Choroid plexus epithelial cell (primary cell): Measurements from ENCODE around the gene PSENEN.
"Not testable (repeated sequence)": the region's sequence is repeated elsewhere in the genome, so short reads cannot be mapped to it uniquely, and the experiment has no call there.

Experiments
- DNase-seq: peaks from one replicate; pipeline ENCODE4 v3.0.0-alpha.2; 2010; ENCODE audit warnings: low read depth
- H3K4me3 ChIP-seq: 2 replicates; pipeline ENCODE4 v1.5.1; 2011; ENCODE audit warnings: low read depth, mild to moderate bottlenecking, control low read depth, low read length, moderate library complexity
- TF ChIP-seq, protein P1 (sequence below): conservative IDR thresholded peaks from 2 replicates; pipeline ENCODE4 v1.5.1; 2011; ENCODE audit warnings: low read depth, mild to moderate bottlenecking, control low read depth, inconsistent platforms, low read length, moderate library complexity

The PSENEN gene

DNA sequence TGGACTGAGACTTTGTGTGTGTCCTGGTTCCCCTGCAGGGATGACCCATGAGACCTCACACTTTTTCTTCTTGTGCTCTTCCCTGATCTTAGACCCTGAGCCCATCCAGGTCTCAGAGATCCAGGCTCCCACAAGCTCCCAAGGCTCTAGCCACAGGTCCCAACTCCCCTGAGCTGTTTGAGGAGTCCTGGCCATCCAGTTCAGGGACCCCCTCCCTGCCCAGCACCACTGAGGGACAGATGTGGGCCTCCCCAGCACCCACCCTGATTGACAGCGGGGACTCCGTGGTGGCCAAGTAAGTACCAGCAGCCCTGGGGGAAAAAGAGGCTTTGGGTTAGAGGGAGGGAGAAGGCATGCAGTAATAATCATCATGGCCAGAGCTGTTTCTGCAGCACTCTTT is 14.2 kb downstream of the PSENEN start:
- no peak for DNase-seq
- TF ChIP-seq, protein P1, sequence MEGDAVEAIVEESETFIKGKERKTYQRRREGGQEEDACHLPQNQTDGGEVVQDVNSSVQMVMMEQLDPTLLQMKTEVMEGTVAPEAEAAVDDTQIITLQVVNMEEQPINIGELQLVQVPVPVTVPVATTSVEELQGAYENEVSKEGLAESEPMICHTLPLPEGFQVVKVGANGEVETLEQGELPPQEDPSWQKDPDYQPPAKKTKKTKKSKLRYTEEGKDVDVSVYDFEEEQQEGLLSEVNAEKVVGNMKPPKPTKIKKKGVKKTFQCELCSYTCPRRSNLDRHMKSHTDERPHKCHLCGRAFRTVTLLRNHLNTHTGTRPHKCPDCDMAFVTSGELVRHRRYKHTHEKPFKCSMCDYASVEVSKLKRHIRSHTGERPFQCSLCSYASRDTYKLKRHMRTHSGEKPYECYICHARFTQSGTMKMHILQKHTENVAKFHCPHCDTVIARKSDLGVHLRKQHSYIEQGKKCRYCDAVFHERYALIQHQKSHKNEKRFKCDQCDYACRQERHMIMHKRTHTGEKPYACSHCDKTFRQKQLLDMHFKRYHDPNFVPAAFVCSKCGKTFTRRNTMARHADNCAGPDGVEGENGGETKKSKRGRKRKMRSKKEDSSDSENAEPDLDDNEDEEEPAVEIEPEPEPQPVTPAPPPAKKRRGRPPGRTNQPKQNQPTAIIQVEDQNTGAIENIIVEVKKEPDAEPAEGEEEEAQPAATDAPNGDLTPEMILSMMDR, result no peak
- no peak overlapping the region for H3K4me3 ChIP-seq

DNA sequence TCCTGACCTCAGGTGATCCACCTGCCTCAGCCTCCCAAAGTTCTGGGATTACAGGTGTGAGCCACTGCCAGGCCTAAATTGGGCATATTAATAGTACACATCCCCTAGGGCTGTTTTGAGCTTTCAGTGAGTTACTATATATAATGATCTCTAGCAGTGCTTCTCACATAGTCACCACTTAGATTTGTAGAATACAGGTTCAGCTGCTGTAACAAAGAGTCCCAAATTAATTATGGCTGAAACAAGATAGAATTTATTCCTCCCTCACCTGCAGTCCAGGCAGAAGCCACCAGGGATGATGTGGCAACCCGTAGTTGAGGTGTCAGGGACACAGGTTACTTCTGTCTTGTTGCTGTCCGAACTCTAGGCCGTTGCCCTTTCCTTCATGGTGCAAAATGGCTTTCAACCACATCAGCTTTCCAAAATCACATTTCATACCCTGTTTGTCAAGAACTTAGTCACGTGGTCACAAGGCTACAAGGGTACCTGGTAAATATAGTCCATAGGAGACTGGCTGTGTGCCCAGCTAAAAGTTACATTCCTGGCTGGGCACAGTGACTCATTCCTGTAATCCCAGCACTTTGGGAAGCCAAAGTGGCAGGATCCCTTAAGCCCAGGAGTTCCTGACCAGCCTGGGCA is 15.4 kb downstream of the PSENEN start:
- no peak overlapping the region for H3K4me3 ChIP-seq
- TF ChIP-seq, protein P1, result no peak
- DNase-seq, result no peak

DNA sequence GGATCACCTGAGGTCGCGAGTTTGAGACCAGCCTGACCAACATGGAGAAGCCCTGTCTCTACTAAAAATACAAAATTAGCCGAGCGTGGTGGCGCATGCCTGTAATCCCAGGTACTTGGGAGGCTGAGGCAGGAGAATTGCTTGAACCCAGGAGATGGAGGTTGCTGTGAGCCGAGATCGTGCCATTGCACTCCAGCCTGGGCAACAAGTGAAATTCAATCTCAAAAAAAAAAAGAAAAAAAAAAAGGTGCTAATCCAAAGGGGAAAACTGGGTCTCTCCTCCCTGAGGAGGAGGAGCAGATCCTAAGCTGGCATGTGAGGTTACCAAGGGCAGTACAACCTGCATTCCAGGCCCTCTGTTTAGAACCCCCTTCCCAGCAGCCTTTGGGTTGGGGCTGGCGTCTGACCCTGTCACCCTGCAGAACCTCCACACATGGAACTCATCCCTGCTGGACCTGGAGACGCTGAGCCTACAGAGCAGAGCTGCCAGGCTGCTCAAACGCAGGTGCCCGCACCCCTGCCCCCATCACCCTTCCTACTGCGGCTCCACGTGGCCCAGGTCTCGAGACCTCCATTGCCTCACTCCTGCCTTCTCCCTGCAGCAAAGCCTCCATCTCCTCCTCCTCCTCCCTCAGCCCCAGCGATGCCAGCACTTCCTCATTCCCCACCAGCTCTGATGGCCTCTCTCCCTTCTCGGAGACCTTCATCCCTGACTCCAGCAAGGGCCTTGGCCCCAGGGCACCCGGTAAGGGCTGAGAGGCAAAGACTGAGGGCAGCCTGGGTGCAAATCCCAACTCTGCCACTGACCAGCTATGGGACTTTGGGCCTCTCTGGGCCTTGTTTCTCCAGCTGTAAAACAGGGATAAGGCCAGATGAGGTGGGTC is 19.2 kb downstream of the PSENEN start:
- no peak overlapping the region for H3K4me3 ChIP-seq
- TF ChIP-seq, protein P1, result no peak
- no peak for DNase-seq

DNA sequence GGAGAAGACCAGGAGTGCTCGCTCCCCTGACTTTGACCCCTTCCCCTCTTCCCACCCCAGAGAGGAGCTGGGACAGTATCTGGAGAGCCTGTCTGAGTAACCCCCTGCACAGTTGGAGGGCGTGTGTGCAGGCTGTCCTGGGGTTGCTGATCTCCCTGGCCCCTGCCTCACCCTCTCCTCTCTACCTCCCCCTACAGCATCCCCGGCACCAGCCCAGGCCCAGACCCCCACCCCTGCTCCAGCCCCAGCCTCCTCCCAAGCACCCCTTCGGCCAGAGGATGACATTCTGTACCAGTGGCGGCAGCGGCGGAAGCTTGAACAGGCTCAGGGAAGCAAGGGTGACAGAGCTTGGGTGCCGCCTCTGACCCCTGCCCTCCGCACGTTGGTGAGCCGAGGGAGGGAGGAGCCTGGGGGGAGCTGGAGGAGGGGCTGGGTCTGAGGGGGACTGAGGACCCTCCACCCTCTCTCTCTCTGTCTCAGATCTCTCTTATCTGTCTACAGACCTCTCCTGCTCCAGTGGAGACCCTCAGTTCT is 21.2 kb downstream of the PSENEN start:
- DNase-seq, result no peak
- no peak overlapping the region for H3K4me3 ChIP-seq
- TF ChIP-seq, protein P1, result no peak

DNA sequence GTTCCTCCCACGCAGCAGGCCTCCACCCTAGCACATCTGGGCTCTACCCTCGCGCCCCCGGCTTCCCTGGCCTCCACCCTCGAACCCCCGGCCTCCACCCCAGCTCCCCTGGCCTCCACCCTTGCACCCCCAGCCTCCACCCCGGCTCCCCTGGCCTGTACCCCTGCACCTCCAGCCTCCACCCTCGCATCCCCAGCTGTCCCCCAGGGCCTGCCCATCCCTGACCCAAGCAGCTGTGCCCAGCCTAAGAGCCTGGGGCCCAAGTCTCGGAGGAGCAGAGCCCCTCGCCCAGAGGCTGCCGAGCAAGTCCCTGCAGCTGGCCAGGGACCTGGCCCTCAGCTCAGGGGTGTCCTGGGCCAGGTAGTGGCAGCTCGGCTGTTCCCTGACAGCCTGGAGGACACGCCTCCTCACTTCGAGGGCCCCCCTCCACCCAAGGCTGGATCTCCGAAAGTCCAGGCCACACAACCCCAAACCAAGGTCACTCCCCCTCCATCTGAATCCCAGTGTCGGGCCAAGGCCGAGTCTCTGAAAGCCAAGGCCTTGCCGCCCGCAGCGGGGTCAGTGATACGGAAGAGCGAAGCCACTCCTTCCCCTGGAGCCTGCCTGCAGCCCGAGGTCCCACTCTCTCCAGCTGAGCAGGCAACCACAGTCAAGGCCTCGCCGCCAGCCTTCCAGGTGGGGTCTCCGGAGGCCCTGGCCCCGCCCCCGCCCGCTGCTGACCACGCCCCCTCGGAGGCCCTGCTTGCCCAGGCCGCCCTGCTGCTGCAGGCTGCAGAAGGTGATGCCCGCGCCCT is 22.0 kb downstream of the PSENEN start:
- no peak for DNase-seq
- H3K4me3 ChIP-seq, result no peak overlapping the region
- TF ChIP-seq, protein P1, result no peak

DNA sequence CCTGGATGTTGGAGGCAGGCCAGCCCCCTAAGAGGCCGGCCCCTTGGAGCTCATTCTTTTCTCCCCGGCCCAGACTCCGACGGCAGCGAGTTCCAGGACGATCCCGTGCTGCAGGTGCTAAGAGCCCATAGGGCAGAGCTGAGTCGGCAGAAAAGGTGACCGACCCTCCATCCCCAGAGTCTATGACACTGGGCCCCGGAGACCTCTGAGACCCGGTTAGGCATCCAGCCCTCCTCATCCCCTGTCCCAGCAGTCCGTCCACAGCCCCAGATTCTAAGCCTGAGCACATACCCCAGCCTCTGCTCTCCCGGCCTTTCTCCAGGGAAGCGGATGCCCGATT is 22.6 kb downstream of the PSENEN start:
- no peak for DNase-seq
- TF ChIP-seq, protein P1, result no peak
- H3K4me3 ChIP-seq, result no peak overlapping the region

DNA sequence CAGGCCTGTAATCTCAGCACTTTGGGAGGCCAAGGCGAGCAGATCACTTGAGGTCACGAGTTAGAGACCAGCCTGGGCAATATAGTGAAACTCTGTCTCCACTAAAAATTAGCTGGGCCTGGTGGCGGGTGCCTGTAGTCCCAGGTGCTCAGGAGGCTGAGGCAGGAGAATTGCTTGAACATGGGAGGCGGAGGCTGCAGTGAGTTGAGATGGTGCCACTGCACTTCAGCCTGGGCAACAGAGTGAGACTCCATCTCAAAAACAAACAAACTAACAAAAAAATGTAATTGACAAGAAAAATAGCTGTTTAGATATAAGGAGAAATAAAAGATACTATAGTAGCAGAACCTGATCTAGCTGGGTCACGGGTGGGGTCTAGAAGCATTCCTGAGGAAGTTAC is 26.9 kb downstream of the PSENEN start:
- DNase-seq, result not testable (repeated sequence)

More for the DNA sequence above, 26.9 kb downstream of the PSENEN start:
- H3K4me3 ChIP-seq, result not testable (repeated sequence)
